ENCODE measurements around the gene ITPKB. TPM values are rescaled to one million over a fixed set of nuclear protein-coding genes. Genes with fewer than 3 reads are reported as not detected.

The ITPKB gene
- total and polyA plus RNA-seq, 2 experiments from 2014 or later = 0.31 to 5.2 TPM

GRCh38 chr1:226661271-226661670, 77.8 kb downstream of the ITPKB start:
- Histone ChIP-seq H3K9me2 (ENCODE audit: insufficient read depth) (no peaks in the 10 kb centered on the region), H3K79me2 (replicated peaks; ENCODE audit: insufficient read depth) (no peaks in the 10 kb centered on the region), H3K4me2 (no peak overlapping the region), H3K4me1 (ENCODE audit: insufficient read depth) (peaks cover 26% of the 10 kb centered on the region), H3K27me3 (ENCODE audit: insufficient read depth) (no peaks in the 10 kb centered on the region), H3K27ac (ENCODE audit: low read depth) (no peak overlapping the region), H4K20me1 (replicated peaks; ENCODE audit: insufficient read depth) (no peaks in the 10 kb centered on the region), H3F3A (replicated peaks; ENCODE audit: low read depth) (no peaks in the 10 kb centered on the region; the same call in 1 of the 2 replicates), H3K4me3 (no peak overlapping the region), H3K36me3 (ENCODE audit: insufficient read depth) (no peaks in the 10 kb centered on the region), H2AFZ (no peak overlapping the region)
- Mint-ChIP-seq H3K36me3 (ENCODE audit: low read depth) (no peaks in the 10 kb centered on the region), H3K27me3 (ENCODE audit: insufficient read depth, low read depth, poor library complexity) (peaks cover 20% of the 10 kb centered on the region), H3K4me1 (peaks cover 69% of the 10 kb centered on the region), H3K9me3 (no peaks in the 10 kb centered on the region), H3K4me3 (no peak overlapping the region), H3K27ac (no peak overlapping the region)
- no peak for DNase-seq (ENCODE audit: low spot score)
- no peak for ATAC-seq
- TF ChIP-seq NANOG (IDR thresholded peaks at IDR 0.05; ENCODE audit: borderline replicate concordance) = no peak
- TF ChIP-seq EZH2 (IDR thresholded peaks at IDR 0.05; ENCODE audit: low read depth, unreplicated experiment) = no peak
- TF ChIP-seq EZH2phosphoT487 (IDR thresholded peaks at IDR 0.05; ENCODE audit: unreplicated experiment) = no peak
- TF ChIP-seq JUNB (IDR thresholded peaks at IDR 0.05; ENCODE audit: unreplicated experiment) = no peak
- TF ChIP-seq, protein P1, sequence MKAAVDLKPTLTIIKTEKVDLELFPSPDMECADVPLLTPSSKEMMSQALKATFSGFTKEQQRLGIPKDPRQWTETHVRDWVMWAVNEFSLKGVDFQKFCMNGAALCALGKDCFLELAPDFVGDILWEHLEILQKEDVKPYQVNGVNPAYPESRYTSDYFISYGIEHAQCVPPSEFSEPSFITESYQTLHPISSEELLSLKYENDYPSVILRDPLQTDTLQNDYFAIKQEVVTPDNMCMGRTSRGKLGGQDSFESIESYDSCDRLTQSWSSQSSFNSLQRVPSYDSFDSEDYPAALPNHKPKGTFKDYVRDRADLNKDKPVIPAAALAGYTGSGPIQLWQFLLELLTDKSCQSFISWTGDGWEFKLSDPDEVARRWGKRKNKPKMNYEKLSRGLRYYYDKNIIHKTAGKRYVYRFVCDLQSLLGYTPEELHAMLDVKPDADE (IDR thresholded peaks at IDR 0.05) = no peak
- TF ChIP-seq ZNF114 (CRISPR knock-in tag; IDR thresholded peaks at IDR 0.05) = no peak
- TF ChIP-seq, protein P2, sequence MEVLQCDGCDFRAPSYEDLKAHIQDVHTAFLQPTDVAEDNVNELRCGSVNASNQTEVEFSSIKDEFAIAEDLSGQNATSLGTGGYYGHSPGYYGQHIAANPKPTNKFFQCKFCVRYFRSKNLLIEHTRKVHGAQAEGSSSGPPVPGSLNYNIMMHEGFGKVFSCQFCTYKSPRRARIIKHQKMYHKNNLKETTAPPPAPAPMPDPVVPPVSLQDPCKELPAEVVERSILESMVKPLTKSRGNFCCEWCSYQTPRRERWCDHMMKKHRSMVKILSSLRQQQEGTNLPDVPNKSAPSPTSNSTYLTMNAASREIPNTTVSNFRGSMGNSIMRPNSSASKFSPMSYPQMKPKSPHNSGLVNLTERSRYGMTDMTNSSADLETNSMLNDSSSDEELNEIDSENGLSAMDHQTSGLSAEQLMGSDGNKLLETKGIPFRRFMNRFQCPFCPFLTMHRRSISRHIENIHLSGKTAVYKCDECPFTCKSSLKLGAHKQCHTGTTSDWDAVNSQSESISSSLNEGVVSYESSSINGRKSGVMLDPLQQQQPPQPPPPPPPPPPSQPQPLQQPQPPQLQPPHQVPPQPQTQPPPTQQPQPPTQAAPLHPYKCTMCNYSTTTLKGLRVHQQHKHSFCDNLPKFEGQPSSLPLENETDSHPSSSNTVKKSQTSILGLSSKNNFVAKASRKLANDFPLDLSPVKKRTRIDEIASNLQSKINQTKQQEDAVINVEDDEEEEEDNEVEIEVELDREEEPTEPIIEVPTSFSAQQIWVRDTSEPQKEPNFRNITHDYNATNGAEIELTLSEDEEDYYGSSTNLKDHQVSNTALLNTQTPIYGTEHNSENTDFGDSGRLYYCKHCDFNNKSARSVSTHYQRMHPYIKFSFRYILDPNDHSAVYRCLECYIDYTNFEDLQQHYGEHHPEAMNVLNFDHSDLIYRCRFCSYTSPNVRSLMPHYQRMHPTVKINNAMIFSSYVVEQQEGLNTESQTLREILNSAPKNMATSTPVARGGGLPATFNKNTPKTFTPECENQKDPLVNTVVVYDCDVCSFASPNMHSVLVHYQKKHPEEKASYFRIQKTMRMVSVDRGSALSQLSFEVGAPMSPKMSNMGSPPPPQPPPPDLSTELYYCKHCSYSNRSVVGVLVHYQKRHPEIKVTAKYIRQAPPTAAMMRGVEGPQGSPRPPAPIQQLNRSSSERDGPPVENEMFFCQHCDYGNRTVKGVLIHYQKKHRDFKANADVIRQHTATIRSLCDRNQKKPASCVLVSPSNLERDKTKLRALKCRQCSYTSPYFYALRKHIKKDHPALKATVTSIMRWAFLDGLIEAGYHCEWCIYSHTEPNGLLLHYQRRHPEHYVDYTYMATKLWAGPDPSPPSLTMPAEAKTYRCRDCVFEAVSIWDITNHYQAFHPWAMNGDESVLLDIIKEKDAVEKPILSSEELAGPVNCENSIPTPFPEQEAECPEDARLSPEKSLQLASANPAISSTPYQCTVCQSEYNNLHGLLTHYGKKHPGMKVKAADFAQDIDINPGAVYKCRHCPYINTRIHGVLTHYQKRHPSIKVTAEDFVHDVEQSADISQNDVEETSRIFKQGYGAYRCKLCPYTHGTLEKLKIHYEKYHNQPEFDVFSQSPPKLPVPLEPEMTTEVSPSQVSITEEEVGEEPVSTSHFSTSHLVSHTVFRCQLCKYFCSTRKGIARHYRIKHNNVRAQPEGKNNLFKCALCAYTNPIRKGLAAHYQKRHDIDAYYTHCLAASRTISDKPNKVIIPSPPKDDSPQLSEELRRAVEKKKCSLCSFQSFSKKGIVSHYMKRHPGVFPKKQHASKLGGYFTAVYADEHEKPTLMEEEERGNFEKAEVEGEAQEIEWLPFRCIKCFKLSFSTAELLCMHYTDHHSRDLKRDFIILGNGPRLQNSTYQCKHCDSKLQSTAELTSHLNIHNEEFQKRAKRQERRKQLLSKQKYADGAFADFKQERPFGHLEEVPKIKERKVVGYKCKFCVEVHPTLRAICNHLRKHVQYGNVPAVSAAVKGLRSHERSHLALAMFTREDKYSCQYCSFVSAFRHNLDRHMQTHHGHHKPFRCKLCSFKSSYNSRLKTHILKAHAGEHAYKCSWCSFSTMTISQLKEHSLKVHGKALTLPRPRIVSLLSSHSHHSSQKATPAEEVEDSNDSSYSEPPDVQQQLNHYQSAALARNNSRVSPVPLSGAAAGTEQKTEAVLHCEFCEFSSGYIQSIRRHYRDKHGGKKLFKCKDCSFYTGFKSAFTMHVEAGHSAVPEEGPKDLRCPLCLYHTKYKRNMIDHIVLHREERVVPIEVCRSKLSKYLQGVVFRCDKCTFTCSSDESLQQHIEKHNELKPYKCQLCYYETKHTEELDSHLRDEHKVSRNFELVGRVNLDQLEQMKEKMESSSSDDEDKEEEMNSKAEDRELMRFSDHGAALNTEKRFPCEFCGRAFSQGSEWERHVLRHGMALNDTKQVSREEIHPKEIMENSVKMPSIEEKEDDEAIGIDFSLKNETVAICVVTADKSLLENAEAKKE (CRISPR knock-in tag; IDR thresholded peaks at IDR 0.05) = no peak
- no peak for TF ChIP-seq ZNF331 (CRISPR knock-in tag; IDR thresholded peaks at IDR 0.05; ENCODE audit: low read depth)

Measured in GM23338 (cell line).